ENCODE results near the gene CCDC182. TPM values are rescaled to one million over a fixed set of nuclear protein-coding genes. Genes with fewer than 3 reads are reported as not detected.

Gene CCDC182
- total RNA-seq, 1 experiment from 2014 or later: not detected

GRCh38 chr17:57713140-57713539 is 32.0 kb downstream of the CCDC182 start:
- H3K27me3 Mint-ChIP-seq (ENCODE audit: insufficient read depth, unreplicated experiment): peaks cover 97% of the 10 kb centered on the region
- H3K4me1 Mint-ChIP-seq (ENCODE audit: insufficient read depth, unreplicated experiment): no peaks in the 10 kb centered on the region
- no peak for TF ChIP-seq CTCF (IDR thresholded peaks at IDR 0.05; ENCODE audit: unreplicated experiment)
- DNase-seq (ENCODE audit: unreplicated experiment): no peak
- CTCF ChIA-PET: no interaction called here
- POLR2A ChIA-PET: no interaction called here
- BruUV-seq (replicated peaks): no TSS peak
- no peak overlapping the region for H3K27ac Mint-ChIP-seq (ENCODE audit: low read depth, unreplicated experiment)
- intact Hi-C loops (cut with micrococcal nuclease): no loop called here
- H3K4me3 Mint-ChIP-seq (ENCODE audit: unreplicated experiment): no peak overlapping the region
- no peaks in the 10 kb centered on the region for H3K36me3 Mint-ChIP-seq (ENCODE audit: insufficient read depth, unreplicated experiment)
- H3K9me3 Mint-ChIP-seq (ENCODE audit: unreplicated experiment): no peaks in the 10 kb centered on the region

GRCh38 chr17:57708410-57708809 is 36.7 kb downstream of the CCDC182 start:
- H3K4me1 Mint-ChIP-seq (ENCODE audit: insufficient read depth, unreplicated experiment): no peaks in the 10 kb centered on the region
- no peak for DNase-seq (ENCODE audit: unreplicated experiment)
- H3K27ac Mint-ChIP-seq (ENCODE audit: low read depth, unreplicated experiment): no peak overlapping the region
- TF ChIP-seq CTCF (IDR thresholded peaks at IDR 0.05; ENCODE audit: unreplicated experiment): no peak
- peaks cover 77% of the 10 kb centered on the region for H3K27me3 Mint-ChIP-seq (ENCODE audit: insufficient read depth, unreplicated experiment)
- intact Hi-C loops (cut with micrococcal nuclease): no loop called here
- CTCF ChIA-PET: no interaction called here
- H3K4me3 Mint-ChIP-seq (ENCODE audit: unreplicated experiment): no peak overlapping the region
- no peaks in the 10 kb centered on the region for H3K9me3 Mint-ChIP-seq (ENCODE audit: unreplicated experiment)
- BruUV-seq (replicated peaks): no TSS peak
- H3K36me3 Mint-ChIP-seq (ENCODE audit: insufficient read depth, unreplicated experiment): no peaks in the 10 kb centered on the region
- POLR2A ChIA-PET: no interaction called here

GRCh38 chr17:57707892-57708291 is 37.2 kb downstream of the CCDC182 start:
- H3K27me3 Mint-ChIP-seq (ENCODE audit: insufficient read depth, unreplicated experiment): peaks cover 72% of the 10 kb centered on the region
- POLR2A ChIA-PET: no interaction called here
- no peaks in the 10 kb centered on the region for H3K9me3 Mint-ChIP-seq (ENCODE audit: unreplicated experiment)
- H3K36me3 Mint-ChIP-seq (ENCODE audit: insufficient read depth, unreplicated experiment): no peaks in the 10 kb centered on the region
- no peak for DNase-seq (ENCODE audit: unreplicated experiment)
- CTCF ChIA-PET: no interaction called here
- no TSS peak for BruUV-seq (replicated peaks)
- intact Hi-C loops (cut with micrococcal nuclease): no loop called here
- H3K4me1 Mint-ChIP-seq (ENCODE audit: insufficient read depth, unreplicated experiment): no peaks in the 10 kb centered on the region
- H3K27ac Mint-ChIP-seq (ENCODE audit: low read depth, unreplicated experiment): no peak overlapping the region
- H3K4me3 Mint-ChIP-seq (ENCODE audit: unreplicated experiment): no peak overlapping the region
- no peak for TF ChIP-seq CTCF (IDR thresholded peaks at IDR 0.05; ENCODE audit: unreplicated experiment)

GRCh38 chr17:57706761-57707160 is 38.3 kb downstream of the CCDC182 start:
- intact Hi-C loops (cut with micrococcal nuclease): no loop called here
- no TSS peak for BruUV-seq (replicated peaks)
- TF ChIP-seq CTCF (IDR thresholded peaks at IDR 0.05; ENCODE audit: unreplicated experiment): no peak
- ChIA-PET POLR2A (no interaction called here), CTCF (no interaction called here)
- Mint-ChIP-seq H3K36me3 (ENCODE audit: insufficient read depth, unreplicated experiment) (no peaks in the 10 kb centered on the region), H3K4me3 (ENCODE audit: unreplicated experiment) (no peak overlapping the region), H3K4me1 (ENCODE audit: insufficient read depth, unreplicated experiment) (no peaks in the 10 kb centered on the region), H3K9me3 (ENCODE audit: unreplicated experiment) (no peaks in the 10 kb centered on the region), H3K27ac (ENCODE audit: low read depth, unreplicated experiment) (no peak overlapping the region), H3K27me3 (ENCODE audit: insufficient read depth, unreplicated experiment) (peaks cover 61% of the 10 kb centered on the region)
- no peak for DNase-seq (ENCODE audit: unreplicated experiment)
